HEK293 (cell line): ENCODE data around the gene TNFRSF8.

ENCODE experiments used
- CTCF ChIA-PET: fragments of 350-600 bp; formaldehyde crosslinking; extraction: SDS; loops from one replicate; lab custom pipeline; 2021; ENCODE audit warnings: antibody characterized with exemption; lab: Yijun Ruan, JAX
- POLR2A ChIA-PET: fragments of 300-600 bp; formaldehyde crosslinking; extraction: SDS; loops from one replicate; lab custom pipeline; 2020; ENCODE audit warnings: antibody characterized with exemption, inconsistent platforms; lab: Yijun Ruan, JAX
- H3K27ac ChIP-seq: fragments of 200-500 bp; sonication (Bioruptor generic); 2 replicates; pipeline ENCODE4 v1.5.1; 2014; ENCODE audit warnings: low read depth, low read length, control low read depth, inconsistent platforms; ENCODE audit errors: extremely low read depth
- H3K36me3 ChIP-seq, 2 experiments: fragments of 200-500 bp in 1 of 2; sonication (Bioruptor generic) in 1 of 2; 1 replicate in 1 of 2; 2 replicates in 1 of 2; pipeline ENCODE4 v1.5.1; 2014 to 2017; ENCODE audit warnings: inconsistent platforms in 2 of 2, low read length in 2 of 2; ENCODE audit not compliant: control insufficient read depth in 2 of 2, insufficient read depth in 1 of 2
- H3K4me1 ChIP-seq: fragments of 200-500 bp; sonication (Bioruptor generic); 2 replicates; pipeline ENCODE4 v1.5.1; 2014; ENCODE audit warnings: mild to moderate bottlenecking, low read length, inconsistent platforms; ENCODE audit not compliant: control insufficient read depth, insufficient read depth
- H3K4me3 ChIP-seq: 2 replicates; pipeline ENCODE4 v1.5.1; 2011; ENCODE audit warnings: low read depth, mild to moderate bottlenecking, control low read depth, low read length, moderate library complexity
- H3K9me3 ChIP-seq: fragments of 200-500 bp; sonication (Bioruptor generic); 2 replicates; pipeline ENCODE4 v1.5.1; 2014; ENCODE audit warnings: low read depth, low read length, inconsistent platforms; ENCODE audit not compliant: control insufficient read depth, insufficient read depth
- ZBTB20 ChIP-seq: fragments of 450-650 bp; formaldehyde crosslinking; IDR thresholded peaks from 2 replicates; pipeline ENCODE4 v1.5.1; 2016; ENCODE audit warnings: missing biosample characterization, missing genetic modification characterization
- ZNF114 ChIP-seq: fragments of 450-650 bp; formaldehyde crosslinking; IDR thresholded peaks from 2 replicates; pipeline ENCODE4 v1.5.0; 2017; ENCODE audit warnings: missing biosample characterization, missing genetic modification characterization
- ZNF133 ChIP-seq: fragments of 450-650 bp; formaldehyde crosslinking; IDR thresholded peaks from 2 replicates; pipeline ENCODE4 v1.5.1; 2016; ENCODE audit warnings: missing biosample characterization, missing genetic modification characterization
- ZNF223 ChIP-seq: fragments of 450-650 bp; formaldehyde crosslinking; IDR thresholded peaks from 2 replicates; pipeline ENCODE4 v1.5.1; 2016; ENCODE audit warnings: missing biosample characterization, missing genetic modification characterization
- ZNF274 ChIP-seq, 2 experiments: fragments of 200-500 bp in 1 of 2; fragments of 450-650 bp in 1 of 2; sonication (Bioruptor generic) in 1 of 2; formaldehyde crosslinking in 1 of 2; IDR thresholded peaks; 2 replicates each; pipeline versions ENCODE4 v1.5.1 to v1.6.1; 2014 to 2016; ENCODE audit warnings: borderline replicate concordance in 1 of 2, inconsistent platforms in 1 of 2, low read length in 1 of 2, missing biosample characterization in 1 of 2, missing genetic modification characterization in 1 of 2
- ZNF335 ChIP-seq: fragments of 450-650 bp; formaldehyde crosslinking; conservative IDR thresholded peaks from 2 replicates; pipeline ENCODE4 v1.5.1; 2016; ENCODE audit warnings: missing biosample characterization, missing genetic modification characterization
- ZNF37A ChIP-seq: fragments of 450-650 bp; IDR thresholded peaks from 2 replicates; pipeline ENCODE4 v1.5.1; 2018; ENCODE audit warnings: missing biosample characterization, missing genetic modification characterization
- ZNF530 ChIP-seq: fragments of 450-650 bp; formaldehyde crosslinking; IDR thresholded peaks from 2 replicates; pipeline ENCODE4 v1.5.1; 2016; ENCODE audit warnings: low read depth, missing biosample characterization, missing genetic modification characterization
- ZNF558 ChIP-seq: fragments of 450-650 bp; formaldehyde crosslinking; IDR thresholded peaks from 2 replicates; pipeline ENCODE4 v1.5.1; 2016; ENCODE audit warnings: missing biosample characterization, missing genetic modification characterization
- ZNF571 ChIP-seq: fragments of 450-650 bp; formaldehyde crosslinking; IDR thresholded peaks from 2 replicates; pipeline ENCODE4 v1.5.0; 2017; ENCODE audit warnings: missing biosample characterization, missing genetic modification characterization
- ZNF76 ChIP-seq: fragments of 450-650 bp; formaldehyde crosslinking; IDR thresholded peaks from 2 replicates; pipeline ENCODE4; 2016; ENCODE audit warnings: low read depth, missing biosample characterization, missing genetic modification characterization, borderline replicate concordance
- ZNF776 ChIP-seq: fragments of 450-650 bp; formaldehyde crosslinking; IDR thresholded peaks from 2 replicates; pipeline ENCODE4 v1.5.0; 2017; ENCODE audit warnings: missing biosample characterization, missing genetic modification characterization, borderline replicate concordance
- TF ChIP-seq, protein P1 (sequence below): IDR thresholded peaks from 2 replicates; pipeline ENCODE4 v1.6.1; 2011; ENCODE audit warnings: mild to moderate bottlenecking, low read depth, low read length, borderline replicate concordance
- TF ChIP-seq, protein P2 (sequence below): fragments of 450-650 bp; formaldehyde crosslinking; IDR thresholded peaks from 2 replicates; pipeline ENCODE4 v1.5.1; 2016; ENCODE audit warnings: missing biosample characterization, missing genetic modification characterization, low read depth
- TF ChIP-seq, protein P3 (sequence below): fragments of 450-650 bp; formaldehyde crosslinking; IDR thresholded peaks from 2 replicates; pipeline ENCODE4 v1.5.0; 2017; ENCODE audit warnings: missing biosample characterization, missing genetic modification characterization, borderline replicate concordance
- TF ChIP-seq, protein P4 (sequence below): fragments of 450-650 bp; formaldehyde crosslinking; IDR thresholded peaks from 2 replicates; pipeline ENCODE4 v1.5.1; 2016; ENCODE audit warnings: missing biosample characterization, missing genetic modification characterization

The TNFRSF8 gene

DNA sequence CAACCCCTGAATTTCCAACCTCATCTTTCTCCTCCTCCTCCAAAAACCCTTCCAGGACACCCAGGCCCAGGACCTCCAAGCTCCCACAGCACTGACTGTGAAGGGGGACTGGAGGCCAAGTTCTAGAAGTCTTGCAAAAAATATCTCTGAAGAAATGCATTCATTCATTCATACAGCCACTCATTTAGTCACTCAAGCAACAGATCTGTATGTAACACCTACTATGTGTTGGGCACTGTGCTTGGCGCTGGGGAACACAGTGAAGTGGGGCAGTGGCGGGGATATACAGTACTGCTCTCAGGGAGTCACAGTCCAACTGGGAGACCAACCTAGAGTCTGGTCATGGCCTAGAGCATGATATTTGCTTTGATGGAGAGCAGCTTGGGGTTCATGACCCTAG lies 88.4 kb downstream of the TNFRSF8 start:
- no peaks in the 10 kb centered on the region for H3K4me1 ChIP-seq
- H3K36me3 ChIP-seq: no peaks in the 10 kb centered on the region
- ChIA-PET POLR2A (no interaction called here), CTCF (interaction anchor here (4.5 kb wide), 1 partner anchor 26 kb away, joined by 29 read pairs; no protein-coding TSS in a partner anchor)
- H3K27ac ChIP-seq: no peak overlapping the region
- TF ChIP-seq, protein P1, sequence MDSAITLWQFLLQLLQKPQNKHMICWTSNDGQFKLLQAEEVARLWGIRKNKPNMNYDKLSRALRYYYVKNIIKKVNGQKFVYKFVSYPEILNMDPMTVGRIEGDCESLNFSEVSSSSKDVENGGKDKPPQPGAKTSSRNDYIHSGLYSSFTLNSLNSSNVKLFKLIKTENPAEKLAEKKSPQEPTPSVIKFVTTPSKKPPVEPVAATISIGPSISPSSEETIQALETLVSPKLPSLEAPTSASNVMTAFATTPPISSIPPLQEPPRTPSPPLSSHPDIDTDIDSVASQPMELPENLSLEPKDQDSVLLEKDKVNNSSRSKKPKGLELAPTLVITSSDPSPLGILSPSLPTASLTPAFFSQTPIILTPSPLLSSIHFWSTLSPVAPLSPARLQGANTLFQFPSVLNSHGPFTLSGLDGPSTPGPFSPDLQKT: no peak
- TF ChIP-seq ZNF223 (tag by site-specific recombination) (no peak), ZNF558 (tag by site-specific recombination) (no peak), ZBTB20 (tag by site-specific recombination) (no peak), ZNF274 (IDR thresholded peaks at IDR 0.05; ENCODE audit: low read length) (no peak), ZNF274 (tag by site-specific recombination; IDR thresholded peaks at IDR 0.05; ENCODE audit: borderline replicate concordance) (no peak), ZNF571 (tag by site-specific recombination) (no peak)
- TF ChIP-seq, protein P2, sequence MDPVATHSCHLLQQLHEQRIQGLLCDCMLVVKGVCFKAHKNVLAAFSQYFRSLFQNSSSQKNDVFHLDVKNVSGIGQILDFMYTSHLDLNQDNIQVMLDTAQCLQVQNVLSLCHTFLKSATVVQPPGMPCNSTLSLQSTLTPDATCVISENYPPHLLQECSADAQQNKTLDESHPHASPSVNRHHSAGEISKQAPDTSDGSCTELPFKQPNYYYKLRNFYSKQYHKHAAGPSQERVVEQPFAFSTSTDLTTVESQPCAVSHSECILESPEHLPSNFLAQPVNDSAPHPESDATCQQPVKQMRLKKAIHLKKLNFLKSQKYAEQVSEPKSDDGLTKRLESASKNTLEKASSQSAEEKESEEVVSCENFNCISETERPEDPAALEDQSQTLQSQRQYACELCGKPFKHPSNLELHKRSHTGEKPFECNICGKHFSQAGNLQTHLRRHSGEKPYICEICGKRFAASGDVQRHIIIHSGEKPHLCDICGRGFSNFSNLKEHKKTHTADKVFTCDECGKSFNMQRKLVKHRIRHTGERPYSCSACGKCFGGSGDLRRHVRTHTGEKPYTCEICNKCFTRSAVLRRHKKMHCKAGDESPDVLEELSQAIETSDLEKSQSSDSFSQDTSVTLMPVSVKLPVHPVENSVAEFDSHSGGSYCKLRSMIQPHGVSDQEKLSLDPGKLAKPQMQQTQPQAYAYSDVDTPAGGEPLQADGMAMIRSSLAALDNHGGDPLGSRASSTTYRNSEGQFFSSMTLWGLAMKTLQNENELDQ (tag by site-specific recombination): no peak
- no peaks in the 10 kb centered on the region for H3K9me3 ChIP-seq
- H3K4me3 ChIP-seq: no peak overlapping the region

GRCh38 chr1:12152113-12152891 lies 89.2 kb downstream of the TNFRSF8 start:
- no peaks in the 10 kb centered on the region for H3K9me3 ChIP-seq
- TF ChIP-seq ZNF335: no peak
- no peak for TF ChIP-seq ZNF37A
- no peak for TF ChIP-seq ZNF530 (tag by site-specific recombination)
- ChIA-PET CTCF (interaction anchor here (0.6 to 4.5 kb wide), 3 partner anchors 27 to 73 kb away, joined by 3 to 29 read pairs (median 4); no protein-coding TSS in a partner anchor), POLR2A (interaction anchor here (1.2 kb wide), 1 partner anchor 25 kb away, joined by 3 read pairs; no protein-coding TSS in a partner anchor)
- no peaks in the 10 kb centered on the region for H3K36me3 ChIP-seq
- H3K4me3 ChIP-seq: no peak overlapping the region
- no peak overlapping the region for H3K27ac ChIP-seq
- no peaks in the 10 kb centered on the region for H3K4me1 ChIP-seq

- H3K9me3 ChIP-seq: no peaks in the 10 kb centered on the region
- no peaks in the 10 kb centered on the region for H3K4me1 ChIP-seq
- ChIA-PET POLR2A (interaction anchor here (1.2 kb wide), 1 partner anchor 24 kb away, joined by 3 read pairs; no protein-coding TSS in a partner anchor), CTCF (interaction anchor here (0.6 to 4.5 kb wide), 3 partner anchors 28 to 74 kb away, joined by 3 to 29 read pairs (median 4); no protein-coding TSS in a partner anchor)
- H3K36me3 ChIP-seq: no peaks in the 10 kb centered on the region
- no peak overlapping the region for H3K4me3 ChIP-seq
- TF ChIP-seq ZNF76 (tag by site-specific recombination): no peak
- TF ChIP-seq, protein P3, sequence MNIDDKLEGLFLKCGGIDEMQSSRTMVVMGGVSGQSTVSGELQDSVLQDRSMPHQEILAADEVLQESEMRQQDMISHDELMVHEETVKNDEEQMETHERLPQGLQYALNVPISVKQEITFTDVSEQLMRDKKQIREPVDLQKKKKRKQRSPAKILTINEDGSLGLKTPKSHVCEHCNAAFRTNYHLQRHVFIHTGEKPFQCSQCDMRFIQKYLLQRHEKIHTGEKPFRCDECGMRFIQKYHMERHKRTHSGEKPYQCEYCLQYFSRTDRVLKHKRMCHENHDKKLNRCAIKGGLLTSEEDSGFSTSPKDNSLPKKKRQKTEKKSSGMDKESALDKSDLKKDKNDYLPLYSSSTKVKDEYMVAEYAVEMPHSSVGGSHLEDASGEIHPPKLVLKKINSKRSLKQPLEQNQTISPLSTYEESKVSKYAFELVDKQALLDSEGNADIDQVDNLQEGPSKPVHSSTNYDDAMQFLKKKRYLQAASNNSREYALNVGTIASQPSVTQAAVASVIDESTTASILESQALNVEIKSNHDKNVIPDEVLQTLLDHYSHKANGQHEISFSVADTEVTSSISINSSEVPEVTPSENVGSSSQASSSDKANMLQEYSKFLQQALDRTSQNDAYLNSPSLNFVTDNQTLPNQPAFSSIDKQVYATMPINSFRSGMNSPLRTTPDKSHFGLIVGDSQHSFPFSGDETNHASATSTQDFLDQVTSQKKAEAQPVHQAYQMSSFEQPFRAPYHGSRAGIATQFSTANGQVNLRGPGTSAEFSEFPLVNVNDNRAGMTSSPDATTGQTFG (tag by site-specific recombination): no peak
- TF ChIP-seq, protein P1: no peak
- TF ChIP-seq ZNF133 (tag by site-specific recombination): no peak
- TF ChIP-seq, protein P4, sequence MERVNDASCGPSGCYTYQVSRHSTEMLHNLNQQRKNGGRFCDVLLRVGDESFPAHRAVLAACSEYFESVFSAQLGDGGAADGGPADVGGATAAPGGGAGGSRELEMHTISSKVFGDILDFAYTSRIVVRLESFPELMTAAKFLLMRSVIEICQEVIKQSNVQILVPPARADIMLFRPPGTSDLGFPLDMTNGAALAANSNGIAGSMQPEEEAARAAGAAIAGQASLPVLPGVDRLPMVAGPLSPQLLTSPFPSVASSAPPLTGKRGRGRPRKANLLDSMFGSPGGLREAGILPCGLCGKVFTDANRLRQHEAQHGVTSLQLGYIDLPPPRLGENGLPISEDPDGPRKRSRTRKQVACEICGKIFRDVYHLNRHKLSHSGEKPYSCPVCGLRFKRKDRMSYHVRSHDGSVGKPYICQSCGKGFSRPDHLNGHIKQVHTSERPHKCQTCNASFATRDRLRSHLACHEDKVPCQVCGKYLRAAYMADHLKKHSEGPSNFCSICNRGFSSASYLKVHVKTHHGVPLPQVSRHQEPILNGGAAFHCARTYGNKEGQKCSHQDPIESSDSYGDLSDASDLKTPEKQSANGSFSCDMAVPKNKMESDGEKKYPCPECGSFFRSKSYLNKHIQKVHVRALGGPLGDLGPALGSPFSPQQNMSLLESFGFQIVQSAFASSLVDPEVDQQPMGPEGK (tag by site-specific recombination): no peak
- no peak for TF ChIP-seq ZNF776 (tag by site-specific recombination)
- no peak for TF ChIP-seq ZNF114
- no peak overlapping the region for H3K27ac ChIP-seq
Measured at GRCh38 chr1:12153181-12153785, 90.2 kb downstream of the TNFRSF8 start.
